Esophagus squamous epithelium (tissue), 4 donors: ENCODE measurements around the gene DPCD.

Source experiments
- POLR2A ChIP-seq, 4 donors: fragments of 450-650 bp; IDR thresholded peaks; one replicate each; pipeline ENCODE4 v1.6.1; 2017; ENCODE audit warnings: antibody characterized with exemption in 4 of 4, mild to moderate bottlenecking in 4 of 4, moderate library complexity in 3 of 4
- TF ChIP-seq, protein P1 (sequence below), 6 experiments: fragments of 450-650 bp in 4 of 6; fragments of 200-600 bp in 2 of 6; sonication (generic) in 2 of 6; IDR thresholded peaks; one replicate each; pipeline ENCODE4 v1.5.1; 2016 to 2019; ENCODE audit warnings: antibody characterized with exemption in 6 of 6, mild to moderate bottlenecking in 4 of 6, moderate library complexity in 4 of 6

GRCh38 chr10:101611096-101611905, 23.2 kb downstream of the DPCD start:
- TF ChIP-seq, protein P1, sequence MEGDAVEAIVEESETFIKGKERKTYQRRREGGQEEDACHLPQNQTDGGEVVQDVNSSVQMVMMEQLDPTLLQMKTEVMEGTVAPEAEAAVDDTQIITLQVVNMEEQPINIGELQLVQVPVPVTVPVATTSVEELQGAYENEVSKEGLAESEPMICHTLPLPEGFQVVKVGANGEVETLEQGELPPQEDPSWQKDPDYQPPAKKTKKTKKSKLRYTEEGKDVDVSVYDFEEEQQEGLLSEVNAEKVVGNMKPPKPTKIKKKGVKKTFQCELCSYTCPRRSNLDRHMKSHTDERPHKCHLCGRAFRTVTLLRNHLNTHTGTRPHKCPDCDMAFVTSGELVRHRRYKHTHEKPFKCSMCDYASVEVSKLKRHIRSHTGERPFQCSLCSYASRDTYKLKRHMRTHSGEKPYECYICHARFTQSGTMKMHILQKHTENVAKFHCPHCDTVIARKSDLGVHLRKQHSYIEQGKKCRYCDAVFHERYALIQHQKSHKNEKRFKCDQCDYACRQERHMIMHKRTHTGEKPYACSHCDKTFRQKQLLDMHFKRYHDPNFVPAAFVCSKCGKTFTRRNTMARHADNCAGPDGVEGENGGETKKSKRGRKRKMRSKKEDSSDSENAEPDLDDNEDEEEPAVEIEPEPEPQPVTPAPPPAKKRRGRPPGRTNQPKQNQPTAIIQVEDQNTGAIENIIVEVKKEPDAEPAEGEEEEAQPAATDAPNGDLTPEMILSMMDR (IDR thresholded peaks at IDR 0.05) = no peak
- TF ChIP-seq POLR2A (IDR thresholded peaks at IDR 0.05) = no peak
